Tibial artery (tissue), 4 donors: ENCODE data around the gene KLF6.

Experiments
- DNase-seq, 2 donors: peaks; one replicate each; pipeline ENCODE4 v3.0.0-alpha.2; 2019
- H3K27ac ChIP-seq, 2 donors: fragments of 200-600 bp; sonication (generic) in 1 of 2; 1 replicate in 1 of 2; 2 replicates in 1 of 2; pipeline ENCODE4 v1.5.1; 2018 to 2019; ENCODE audit warnings: mild to moderate bottlenecking in 1 of 2
- H3K27me3 ChIP-seq, 2 donors: fragments of 200-600 bp; sonication (generic) in 1 of 2; one replicate each; pipeline versions ENCODE4 v1.5.1 to v1.6.0; 2016 to 2019
- H3K36me3 ChIP-seq, 3 donors: fragments of 200-600 bp; sonication (generic) in 2 of 3; one replicate each; pipeline ENCODE4 v1.5.1; 2016 to 2019; ENCODE audit warnings: mild to moderate bottlenecking in 2 of 3
- H3K4me1 ChIP-seq, 4 donors: fragments of 200-600 bp; sonication (generic) in 2 of 4; 1 replicate in 3 of 4; 2 replicates in 1 of 4; pipeline ENCODE4 v1.5.1; 2016 to 2019
- H3K4me3 ChIP-seq, 2 donors: fragments of 200-600 bp; sonication (generic) in 1 of 2; 1 replicate in 1 of 2; 2 replicates in 1 of 2; pipeline ENCODE4 v1.5.1; 2018 to 2019; ENCODE audit warnings: mild to moderate bottlenecking in 2 of 2
- H3K9me3 ChIP-seq, 3 donors: fragments of 200-600 bp; sonication (generic) in 1 of 3; one replicate each; pipeline ENCODE4 v1.5.1; 2016 to 2019
- CTCF ChIP-seq, 2 experiments: fragments of 200-600 bp in 1 of 2; fragments of 450-650 bp in 1 of 2; IDR thresholded peaks; one replicate each; pipeline ENCODE4 v1.5.1; 2017 to 2019; ENCODE audit warnings: antibody characterized with exemption in 2 of 2, mild to moderate bottlenecking in 1 of 2, moderate library complexity in 1 of 2
- intact Hi-C: fragments of 100-400 bp; cut with DNase I; formaldehyde crosslinking; loops from one replicate; pipeline ENCODE4 v1.15.0; 2023; ENCODE audit warnings: low total_unique reads

KLF6 gene

GRCh38 chr10:3761021-3761686 is 23.9 kb downstream of the KLF6 start:
- no peak for TF ChIP-seq CTCF (IDR thresholded peaks at IDR 0.05)
- Histone ChIP-seq H3K4me3 (no peak overlapping the region), H3K4me1 (peaks cover 0 to 32% (median 7%) of the 10 kb centered on the region in 4 donors), H3K27me3 (no peaks in the 10 kb centered on the region), H3K36me3 (no peaks in the 10 kb centered on the region), H3K27ac (no peak overlapping the region), H3K9me3 (no peaks in the 10 kb centered on the region)
- DNase-seq = no peak
- intact Hi-C loops = no loop called here

- Histone ChIP-seq H3K4me3 (no peak overlapping the region), H3K27me3 (no peaks in the 10 kb centered on the region), H3K4me1 (peaks cover 0 to 32% (median 14%) of the 10 kb centered on the region in 4 donors), H3K36me3 (no peaks in the 10 kb centered on the region), H3K27ac (no peak overlapping the region), H3K9me3 (no peaks in the 10 kb centered on the region)
- TF ChIP-seq CTCF (IDR thresholded peaks at IDR 0.05) = no peak
- no peak for DNase-seq
- intact Hi-C loops = no loop called here
Measured at GRCh38 chr10:3760083-3760482, 24.9 kb downstream of the KLF6 start.

GRCh38 chr10:3759397-3759796 is 25.6 kb downstream of the KLF6 start:
- Histone ChIP-seq H3K27me3 (no peaks in the 10 kb centered on the region), H3K36me3 (no peaks in the 10 kb centered on the region), H3K4me3 (no peak overlapping the region), H3K9me3 (no peaks in the 10 kb centered on the region), H3K27ac (no peak overlapping the region), H3K4me1 (peaks cover 0 to 32% (median 17%) of the 10 kb centered on the region in 4 donors)
- no peak for TF ChIP-seq CTCF (IDR thresholded peaks at IDR 0.05)
- no peak for DNase-seq
- intact Hi-C loops = no loop called here

GRCh38 chr10:3758491-3758970 is 26.5 kb downstream of the KLF6 start:
- H3K4me3 ChIP-seq = no peak overlapping the region
- TF ChIP-seq CTCF (IDR thresholded peaks at IDR 0.05) = no peak
- no peaks in the 10 kb centered on the region for H3K36me3 ChIP-seq
- no peak for DNase-seq
- H3K4me1 ChIP-seq = peaks cover 0 to 26% (median 14%) of the 10 kb centered on the region in 4 donors
- no peak overlapping the region for H3K27ac ChIP-seq
- no peaks in the 10 kb centered on the region for H3K27me3 ChIP-seq
- intact Hi-C loops = no loop called here
- no peaks in the 10 kb centered on the region for H3K9me3 ChIP-seq

- intact Hi-C loops = no loop called here
- no peaks in the 10 kb centered on the region for H3K27me3 ChIP-seq
- H3K9me3 ChIP-seq = no peaks in the 10 kb centered on the region
- H3K4me3 ChIP-seq = no peak overlapping the region
- H3K27ac ChIP-seq = no peak overlapping the region
- H3K36me3 ChIP-seq = no peaks in the 10 kb centered on the region
- TF ChIP-seq CTCF (IDR thresholded peaks at IDR 0.05) = no peak
- DNase-seq = no peak
- H3K4me1 ChIP-seq = peaks cover 0 to 23% (median 14%) of the 10 kb centered on the region in 4 donors
Measured at GRCh38 chr10:3757638-3758490, 27.1 kb downstream of the KLF6 start.
